Effector memory CD4-positive, alpha-beta T cell (primary cell): ENCODE data around the gene IQCK.

Experiments
- DNase-seq, 3 donors: peaks; one replicate each; pipeline ENCODE4 v3.0.0-alpha.2; 2020
- H3K27ac ChIP-seq: 2 replicates; pipeline ENCODE4 v1.7.0; 2013; ENCODE audit warnings: mild to moderate bottlenecking, low read length, moderate library complexity; ENCODE audit not compliant: insufficient read depth, poor library complexity, severe bottlenecking
- H3K27me3 ChIP-seq: replicated peaks from 2 replicates; pipeline ENCODE4 v1.7.0; 2013; ENCODE audit warnings: mild to moderate bottlenecking, low read length; ENCODE audit not compliant: insufficient read depth, control insufficient read depth, poor library complexity, severe bottlenecking
- H3K36me3 ChIP-seq: 2 replicates; pipeline ENCODE4 v1.7.0; 2013; ENCODE audit warnings: mild to moderate bottlenecking, low read length, moderate library complexity; ENCODE audit not compliant: control insufficient read depth, insufficient read depth
- H3K4me1 ChIP-seq: 2 replicates; pipeline ENCODE4 v1.7.0; 2013; ENCODE audit warnings: low read length, mild to moderate bottlenecking; ENCODE audit not compliant: control insufficient read depth, insufficient read depth, poor library complexity, severe bottlenecking
- H3K4me3 ChIP-seq: 2 replicates; pipeline ENCODE4 v1.7.0; 2013; ENCODE audit warnings: low read length, low read depth, mild to moderate bottlenecking; ENCODE audit not compliant: insufficient read depth, poor library complexity, severe bottlenecking
- H3K9me3 ChIP-seq: 2 replicates; pipeline ENCODE4 v1.7.0; 2013; ENCODE audit warnings: mild to moderate bottlenecking, low read length, moderate library complexity; ENCODE audit not compliant: control insufficient read depth

The IQCK gene

GRCh38 chr16:19864566-19864965, 146.5 kb downstream of the IQCK start:
- DNase-seq: no peak
- Histone ChIP-seq H3K4me1 (no peaks in the 10 kb centered on the region), H3K36me3 (no peaks in the 10 kb centered on the region), H3K4me3 (no peak overlapping the region), H3K27me3 (no peaks in the 10 kb centered on the region), H3K27ac (no peak overlapping the region), H3K9me3 (no peaks in the 10 kb centered on the region)

GRCh38 chr16:19868421-19868820, 150.3 kb downstream of the IQCK start:
- Histone ChIP-seq H3K9me3 (no peaks in the 10 kb centered on the region), H3K27ac (no peak overlapping the region), H3K27me3 (no peaks in the 10 kb centered on the region), H3K36me3 (no peaks in the 10 kb centered on the region), H3K4me3 (no peak overlapping the region), H3K4me1 (no peaks in the 10 kb centered on the region)
- no peak for DNase-seq

GRCh38 chr16:19871721-19872120, 153.7 kb downstream of the IQCK start:
- Histone ChIP-seq H3K9me3 (no peaks in the 10 kb centered on the region), H3K4me1 (no peaks in the 10 kb centered on the region), H3K27me3 (no peaks in the 10 kb centered on the region), H3K4me3 (no peak overlapping the region), H3K27ac (no peak overlapping the region), H3K36me3 (no peaks in the 10 kb centered on the region)
- DNase-seq: no peak

GRCh38 chr16:19872179-19872863, 154.2 kb downstream of the IQCK start:
- no peak overlapping the region for H3K4me3 ChIP-seq
- H3K36me3 ChIP-seq: no peaks in the 10 kb centered on the region
- H3K9me3 ChIP-seq: no peaks in the 10 kb centered on the region
- no peak for DNase-seq
- no peak overlapping the region for H3K27ac ChIP-seq
- no peaks in the 10 kb centered on the region for H3K4me1 ChIP-seq
- no peaks in the 10 kb centered on the region for H3K27me3 ChIP-seq

- no peaks in the 10 kb centered on the region for H3K27me3 ChIP-seq
Observed at GRCh38 chr16:19872935-19873334, 154.9 kb downstream of the IQCK start.

GRCh38 chr16:19874026-19874425, 156.0 kb downstream of the IQCK start:
- Histone ChIP-seq H3K27me3 (no peaks in the 10 kb centered on the region), H3K27ac (no peak overlapping the region), H3K36me3 (no peaks in the 10 kb centered on the region), H3K4me1 (no peaks in the 10 kb centered on the region), H3K9me3 (no peaks in the 10 kb centered on the region), H3K4me3 (no peak overlapping the region)
- DNase-seq: no peak

More at GRCh38 chr16:19872935-19873334, 154.9 kb downstream of the IQCK start:
- H3K4me3 ChIP-seq: no peak overlapping the region
- DNase-seq: no peak
- H3K27ac ChIP-seq: no peak overlapping the region
- no peaks in the 10 kb centered on the region for H3K9me3 ChIP-seq
- no peaks in the 10 kb centered on the region for H3K36me3 ChIP-seq
- no peaks in the 10 kb centered on the region for H3K4me1 ChIP-seq

- Histone ChIP-seq H3K36me3 (no peaks in the 10 kb centered on the region), H3K9me3 (no peaks in the 10 kb centered on the region), H3K4me3 (no peak overlapping the region), H3K27ac (no peak overlapping the region), H3K4me1 (no peaks in the 10 kb centered on the region), H3K27me3 (no peaks in the 10 kb centered on the region)
- DNase-seq: no peak
Observed at GRCh38 chr16:19874851-19875546, 156.9 kb downstream of the IQCK start.

GRCh38 chr16:19875900-19876299, 157.8 kb downstream of the IQCK start:
- Histone ChIP-seq H3K4me1 (no peaks in the 10 kb centered on the region), H3K27me3 (no peaks in the 10 kb centered on the region), H3K9me3 (no peaks in the 10 kb centered on the region), H3K4me3 (no peak overlapping the region), H3K27ac (no peak overlapping the region), H3K36me3 (no peaks in the 10 kb centered on the region)
- DNase-seq: no peak

- Histone ChIP-seq H3K27ac (no peak overlapping the region), H3K4me3 (no peak overlapping the region), H3K27me3 (no peaks in the 10 kb centered on the region), H3K4me1 (no peaks in the 10 kb centered on the region), H3K9me3 (no peaks in the 10 kb centered on the region), H3K36me3 (no peaks in the 10 kb centered on the region)
- no peak for DNase-seq
Observed at GRCh38 chr16:19876501-19877059, 158.5 kb downstream of the IQCK start.

GRCh38 chr16:19878757-19879156, 160.7 kb downstream of the IQCK start:
- Histone ChIP-seq H3K4me3 (no peak overlapping the region), H3K4me1 (peaks cover 7% of the 10 kb centered on the region), H3K9me3 (no peaks in the 10 kb centered on the region), H3K27me3 (peaks cover 14% of the 10 kb centered on the region), H3K36me3 (no peaks in the 10 kb centered on the region), H3K27ac (no peak overlapping the region)
- DNase-seq: no peak
